SK-N-MC (cell line): Measurements from ENCODE around the gene CAGE1.

Experiments
- EZH2 ChIP-seq: fragments of 200-600 bp; sonication (generic); IDR thresholded peaks from one replicate; pipeline ENCODE4 v1.6.1; 2017; ENCODE audit warnings: antibody characterized with exemption
- FOXP2 ChIP-seq: optimal IDR thresholded peaks from 2 replicates; pipeline ENCODE3; 2011; ENCODE audit warnings: mild to moderate bottlenecking, moderate library complexity; ENCODE audit not compliant: insufficient read depth; ENCODE audit errors: extremely low read length, control extremely low read depth
- POLR2AphosphoS5 ChIP-seq: IDR thresholded peaks from 2 replicates; pipeline ENCODE4 v1.6.1; 2012; ENCODE audit warnings: mild to moderate bottlenecking, low read depth, low read length, borderline replicate concordance

DNA sequence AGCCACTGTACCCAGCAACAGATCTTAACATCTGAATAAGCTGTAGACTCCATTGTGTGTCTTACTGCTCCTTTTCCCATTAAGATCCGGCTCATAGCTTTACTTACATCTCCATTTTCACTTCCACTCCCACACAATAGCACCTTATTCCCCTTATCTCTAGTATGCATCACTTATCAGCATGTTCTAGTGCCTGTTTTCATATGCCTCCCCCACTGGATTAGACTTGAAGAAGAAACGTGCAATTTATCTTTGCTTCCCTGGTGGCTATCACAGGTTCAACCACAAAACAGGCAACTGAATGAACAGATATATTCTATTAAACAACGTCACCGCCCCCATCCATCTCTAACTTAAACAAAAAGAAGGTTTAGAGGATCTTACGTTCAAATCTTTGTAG, 88.6 kb downstream of the CAGE1 start:
- no peak for TF ChIP-seq POLR2AphosphoS5
- TF ChIP-seq EZH2: no peak
- TF ChIP-seq FOXP2: no peak
